Measurements from ENCODE around the gene RFC2. TPM values are rescaled to one million over a fixed set of nuclear protein-coding genes. Genes with fewer than 3 reads are reported as not detected.
A peak's percentile ranks its signal among the peaks of the same experiment; 100 is the strongest.
"Not testable (repeated sequence)": the region's sequence is repeated elsewhere in the genome, so short reads cannot be mapped to it uniquely, and the experiment has no call there.

RFC2 gene
- total RNA-seq, 4 donors from 2014 or later, result 4.9 to 31.4 (median 19.2) TPM

GRCh38 chr7:74253835-74254128 is 417 bp downstream of the RFC2 start:
- H3K27me3 ChIP-seq, result no peaks in the 10 kb centered on the region
- no peaks in the 10 kb centered on the region for H3K9me3 ChIP-seq
- peak overlapping the region; percentile 79 to 80 for H3K4me3 ChIP-seq
- peaks cover 0 to 8% of the 10 kb centered on the region in 2 donors for H3K4me1 ChIP-seq
- intact Hi-C loops (cut with DNase I; ENCODE audit: low total_unique reads), result no loop called here
- TF ChIP-seq CTCF (IDR thresholded peaks at IDR 0.05), result no peak
- TF ChIP-seq POLR2A (IDR thresholded peaks at IDR 0.05), result no peak
- H3K36me3 ChIP-seq, result no peaks in the 10 kb centered on the region
- H3K27ac ChIP-seq, result peak overlapping the region; percentile 88 to 92
- DNase-seq, result no peak

GRCh38 chr7:74253331-74253730 is 868 bp downstream of the RFC2 start:
- H3K27me3 ChIP-seq, result no peaks in the 10 kb centered on the region
- no peaks in the 10 kb centered on the region for H3K9me3 ChIP-seq
- H3K36me3 ChIP-seq, result no peaks in the 10 kb centered on the region
- peak overlapping the region in 1 of 2 donors; percentile 79 for H3K4me3 ChIP-seq
- no peak overlapping the region for H3K27ac ChIP-seq
- DNase-seq, result no peak
- H3K4me1 ChIP-seq, result peaks cover 0 to 8% of the 10 kb centered on the region in 2 donors
- TF ChIP-seq POLR2A (IDR thresholded peaks at IDR 0.05), result no peak
- no peak for TF ChIP-seq CTCF (IDR thresholded peaks at IDR 0.05)
- intact Hi-C loops (cut with DNase I; ENCODE audit: low total_unique reads), result no loop called here

- TF ChIP-seq CTCF (IDR thresholded peaks at IDR 0.05) (no peak), POLR2A (IDR thresholded peaks at IDR 0.05) (no peak)
- intact Hi-C loops (cut with DNase I; ENCODE audit: low total_unique reads), result no loop called here
Measured at GRCh38 chr7:74252893-74253292, 1.3 kb downstream of the RFC2 start.

GRCh38 chr7:74249058-74249457 is 5.1 kb downstream of the RFC2 start:
- intact Hi-C loops (cut with DNase I; ENCODE audit: low total_unique reads); H3K27me3 ChIP-seq; H3K4me1 ChIP-seq; DNase-seq; H3K27ac ChIP-seq; H3K36me3 ChIP-seq; H3K4me3 ChIP-seq; H3K9me3 ChIP-seq: not testable (repeated sequence)

More at GRCh38 chr7:74252893-74253292, 1.3 kb downstream of the RFC2 start:
- Histone ChIP-seq H3K27me3 (no peaks in the 10 kb centered on the region), H3K36me3 (no peaks in the 10 kb centered on the region), H3K9me3 (no peaks in the 10 kb centered on the region), H3K4me3 (no peak overlapping the region), H3K27ac (no peak overlapping the region), H3K4me1 (peaks cover 0 to 8% of the 10 kb centered on the region in 2 donors)
- no peak for DNase-seq

GRCh38 chr7:74248156-74248555 is 6.0 kb downstream of the RFC2 start:
- Histone ChIP-seq H3K27ac (no peak overlapping the region), H3K4me3 (no peak overlapping the region), H3K36me3 (no peaks in the 10 kb centered on the region), H3K27me3 (no peaks in the 10 kb centered on the region), H3K9me3 (no peaks in the 10 kb centered on the region), H3K4me1 (peaks cover 0 to 4% of the 10 kb centered on the region in 2 donors)
- no peak for TF ChIP-seq CTCF (IDR thresholded peaks at IDR 0.05)
- no peak for TF ChIP-seq POLR2A (IDR thresholded peaks at IDR 0.05)
- no peak for DNase-seq
- intact Hi-C loops (cut with DNase I; ENCODE audit: low total_unique reads), result no loop called here

- DNase-seq, result no peak
- TF ChIP-seq CTCF (IDR thresholded peaks at IDR 0.05) (no peak), POLR2A (IDR thresholded peaks at IDR 0.05) (no peak)
- Histone ChIP-seq H3K4me3 (no peak overlapping the region), H3K27me3 (no peaks in the 10 kb centered on the region), H3K27ac (no peak overlapping the region), H3K4me1 (no peaks in the 10 kb centered on the region), H3K9me3 (no peaks in the 10 kb centered on the region), H3K36me3 (no peaks in the 10 kb centered on the region)
- intact Hi-C loops (cut with DNase I; ENCODE audit: low total_unique reads), result no loop called here
Measured at GRCh38 chr7:74246497-74246896, 7.7 kb downstream of the RFC2 start.
